WTC11 (cell line): ENCODE measurements around the gene CORO6. TPM values are rescaled to one million over a fixed set of nuclear protein-coding genes. Genes with fewer than 3 reads are reported as not detected.

ENCODE experiments used
- ATAC-seq: fragments of 200-7000 bp; cut with Tn5 transposase; 2 replicates; pipeline ENCODE4 v1.10.0; 2021; ENCODE audit warnings: mild to moderate bottlenecking, moderate library complexity
- CTCF ChIA-PET: fragments of 300-600 bp; sonication (Branson Sonifier 250); formaldehyde crosslinking; loops from one replicate; lab custom pipeline; 2021; ENCODE audit warnings: antibody characterized with exemption; lab: Charles Lee
- POLR2A ChIA-PET: fragments of 350-600 bp; sonication (Branson Sonifier 250); formaldehyde crosslinking; loops from one replicate; lab custom pipeline; 2021; ENCODE audit warnings: antibody characterized with exemption; lab: Charles Lee
- DNase-seq: peaks from one replicate; pipeline ENCODE4 v3.0.0; 2021; ENCODE audit warnings: low spot score
- H3K27ac Mint-ChIP-seq: 2 replicates; pipeline ENCODE4 v1.8.0; 2021; ENCODE audit warnings: mixed read lengths
- H3K27me3 Mint-ChIP-seq: 2 replicates; pipeline ENCODE4 v1.8.0; 2021; ENCODE audit warnings: low read depth, mild to moderate bottlenecking, moderate library complexity, mixed read lengths
- H3K36me3 Mint-ChIP-seq: 2 replicates; pipeline ENCODE4 v1.8.0; 2021; ENCODE audit warnings: mixed read lengths
- H3K4me1 Mint-ChIP-seq: 2 replicates; pipeline ENCODE4 v1.8.0; 2022; ENCODE audit warnings: mixed read lengths
- H3K4me3 Mint-ChIP-seq: 2 replicates; pipeline ENCODE4 v1.8.0; 2021; ENCODE audit warnings: mild to moderate bottlenecking, moderate library complexity, mixed read lengths
- H3K9me3 Mint-ChIP-seq: 2 replicates; pipeline ENCODE4 v1.8.0; 2021; ENCODE audit warnings: mixed read lengths
- ATF3 ChIP-seq: sonication (generic); formaldehyde crosslinking; conservative IDR thresholded peaks from 2 replicates; pipeline ENCODE4 v1.8.1; 2022; ENCODE audit warnings: mild to moderate bottlenecking, missing genetic modification reagents
- ATF6 ChIP-seq: sonication (generic); formaldehyde crosslinking; IDR thresholded peaks from 2 replicates; pipeline ENCODE4 v1.8.1; 2023; ENCODE audit warnings: mild to moderate bottlenecking, missing genetic modification reagents
- CBFB ChIP-seq: sonication (generic); formaldehyde crosslinking; IDR thresholded peaks from 2 replicates; pipeline ENCODE4 v1.8.1; 2022; ENCODE audit warnings: mild to moderate bottlenecking, low read depth, missing genetic modification reagents
- CREB1 ChIP-seq: sonication (generic); formaldehyde crosslinking; IDR thresholded peaks from 2 replicates; pipeline ENCODE4 v1.8.0; 2023; ENCODE audit warnings: mild to moderate bottlenecking, missing genetic modification reagents
- CTCF ChIP-seq: fragments of 200-600 bp; IDR thresholded peaks from 2 replicates; pipeline ENCODE4 v1.8.0; 2022; ENCODE audit warnings: antibody characterized with exemption
- EMX1 ChIP-seq: fragments of 250-450 bp; sonication (Bioruptor Pico); IDR thresholded peaks from 2 replicates; pipeline ENCODE4 v1.8.0; 2021; ENCODE audit warnings: mild to moderate bottlenecking
- FOXK1 ChIP-seq: sonication (generic); formaldehyde crosslinking; IDR thresholded peaks from 2 replicates; pipeline ENCODE4 v1.8.0; 2022; ENCODE audit warnings: mild to moderate bottlenecking, moderate library complexity, missing genetic modification reagents
- FOXP1 ChIP-seq: sonication (generic); formaldehyde crosslinking; IDR thresholded peaks from 2 replicates; pipeline ENCODE4 v1.8.0; 2022; ENCODE audit warnings: missing genetic modification reagents, mild to moderate bottlenecking, moderate library complexity, borderline replicate concordance
- FOXP4 ChIP-seq: sonication (generic); formaldehyde crosslinking; IDR thresholded peaks from 2 replicates; pipeline ENCODE4 v1.8.0; 2022; ENCODE audit warnings: mild to moderate bottlenecking, missing genetic modification reagents
- GABPB1 ChIP-seq: sonication (generic); formaldehyde crosslinking; IDR thresholded peaks from 2 replicates; pipeline ENCODE4 v1.8.1; 2023; ENCODE audit warnings: mild to moderate bottlenecking, missing genetic modification reagents
- IRF1 ChIP-seq: sonication (generic); formaldehyde crosslinking; IDR thresholded peaks from 2 replicates; pipeline ENCODE4 v1.8.0; 2023; ENCODE audit warnings: missing genetic modification reagents
- JAZF1 ChIP-seq: fragments of 250-450 bp; sonication (Bioruptor Pico); IDR thresholded peaks from 2 replicates; pipeline ENCODE4 v1.9.0; 2021; ENCODE audit warnings: moderate library complexity, mild to moderate bottlenecking, inconsistent platforms
- NR1H2 ChIP-seq: sonication (generic); formaldehyde crosslinking; IDR thresholded peaks from 2 replicates; pipeline ENCODE4 v1.9.0; 2021; ENCODE audit warnings: mild to moderate bottlenecking, moderate library complexity, missing genetic modification reagents
- PRRX2 ChIP-seq: fragments of 250-450 bp; sonication (Bioruptor Pico); IDR thresholded peaks from 2 replicates; pipeline ENCODE4 v1.8.0; 2021; ENCODE audit warnings: mild to moderate bottlenecking
- SMAD3 ChIP-seq: sonication (generic); formaldehyde crosslinking; IDR thresholded peaks from 2 replicates; pipeline ENCODE4 v1.8.0; 2022; ENCODE audit warnings: missing genetic modification reagents, mild to moderate bottlenecking, borderline replicate concordance
- SP1 ChIP-seq: sonication (generic); formaldehyde crosslinking; conservative IDR thresholded peaks from 2 replicates; pipeline ENCODE4 v1.8.1; 2022; ENCODE audit warnings: missing genetic modification reagents
- TEAD1 ChIP-seq: sonication (generic); formaldehyde crosslinking; IDR thresholded peaks from 2 replicates; pipeline ENCODE4 v1.8.0; 2022; ENCODE audit warnings: mild to moderate bottlenecking, missing genetic modification reagents
- TEAD4 ChIP-seq: sonication (generic); formaldehyde crosslinking; IDR thresholded peaks from 2 replicates; pipeline ENCODE4 v1.8.0; 2022; ENCODE audit warnings: mild to moderate bottlenecking, missing genetic modification reagents
- TP53 ChIP-seq: sonication (generic); formaldehyde crosslinking; IDR thresholded peaks from 2 replicates; pipeline ENCODE4 v1.8.1; 2023; ENCODE audit warnings: mild to moderate bottlenecking, missing genetic modification reagents
- USF1 ChIP-seq: sonication (generic); formaldehyde crosslinking; IDR thresholded peaks from 2 replicates; pipeline ENCODE4 v1.8.0; 2022; ENCODE audit warnings: mild to moderate bottlenecking, missing genetic modification reagents
- ZBTB21 ChIP-seq: sonication (generic); formaldehyde crosslinking; IDR thresholded peaks from 2 replicates; pipeline ENCODE4 v1.8.1; 2023; ENCODE audit warnings: mild to moderate bottlenecking, missing genetic modification reagents, borderline replicate concordance
- ZNF423 ChIP-seq: fragments of 250-450 bp; sonication (Bioruptor Pico); IDR thresholded peaks from 2 replicates; pipeline ENCODE4 v2.1.2; 2022; ENCODE audit warnings: mild to moderate bottlenecking, moderate library complexity
- ZNF425 ChIP-seq: fragments of 250-450 bp; sonication (Bioruptor Pico); conservative IDR thresholded peaks from 2 replicates; pipeline ENCODE4 v1.9.0; 2021; ENCODE audit warnings: mild to moderate bottlenecking
- total RNA-seq: library from RNA; stranded (reverse); gene quantifications from 3 replicates; pipeline ENCODE4 v1.2.3, GENCODE V29; 2021

The CORO6 gene
- total RNA-seq, 1 experiment from 2014 or later: 8.9 TPM

- Mint-ChIP-seq H3K4me1 (peaks cover 27% of the 10 kb centered on the region), H3K9me3 (no peaks in the 10 kb centered on the region), H3K27me3 (no peaks in the 10 kb centered on the region), H3K4me3 (no peak overlapping the region), H3K27ac (no peak overlapping the region), H3K36me3 (peaks cover 34% of the 10 kb centered on the region)
- TF ChIP-seq NR1H2 (CRISPR knock-in tag) (no peak), CREB1 (CRISPR knock-in tag) (no peak), PRRX2 (CRISPR knock-in tag) (no peak), ZNF425 (CRISPR knock-in tag) (no peak), IRF1 (no peak), EMX1 (CRISPR knock-in tag) (no peak), GABPB1 (no peak), TEAD4 (CRISPR knock-in tag) (no peak), TEAD1 (CRISPR knock-in tag) (no peak), JAZF1 (CRISPR knock-in tag) (no peak)
- ATAC-seq (no peak), DNase-seq (no peak)
- CTCF ChIA-PET: interaction anchor here (0.6 to 4.5 kb wide), 12 partner anchors 9 to 212 kb away, joined by 3 to 72 read pairs (median 6); partner anchors contain the start of gene ANKRD13B
- POLR2A ChIA-PET: interaction anchor here (2.0 kb wide), 1 partner anchor 10 kb away, joined by 12 read pairs; no protein-coding TSS in a partner anchor
Observed at GRCh38 chr17:29581583-29582253, 41.0 kb downstream of the CORO6 start.

GRCh38 chr17:29579866-29580771 lies 42.6 kb downstream of the CORO6 start:
- DNase-seq: peak; percentile 86
- ChIA-PET CTCF (interaction anchor here (0.6 to 4.5 kb wide), 15 partner anchors 7 to 312 kb away, joined by 3 to 72 read pairs (median 4); partner anchors contain the start of gene ANKRD13B), POLR2A (interaction anchor here (2.0 kb wide), 1 partner anchor 11 kb away, joined by 12 read pairs; no protein-coding TSS in a partner anchor)
- Mint-ChIP-seq H3K27ac (peak overlapping the region; percentile 28; the same call in 1 of the 2 replicates), H3K27me3 (no peaks in the 10 kb centered on the region), H3K36me3 (peaks cover 38% of the 10 kb centered on the region), H3K4me3 (no peak overlapping the region), H3K4me1 (peaks cover 17% of the 10 kb centered on the region), H3K9me3 (no peaks in the 10 kb centered on the region)
- peak; percentile 86 for ATAC-seq
- TF ChIP-seq USF1 (0 out of 2 replicates have a peak, but pooled peaks have one; percentile 45), ZNF423 (CRISPR knock-in tag) (no peak), CBFB (peak; percentile 71; the same call in 1 of the 2 replicates), FOXP1 (peak; percentile 34; the same call in 1 of the 2 replicates), FOXK1 (CRISPR knock-in tag) (no peak), SMAD3 (CRISPR knock-in tag) (no peak), ATF3 (CRISPR knock-in tag) (no peak), EMX1 (CRISPR knock-in tag) (no peak), SP1 (CRISPR knock-in tag) (0 out of 2 replicates have a peak, but pooled peaks have one; percentile 55), GABPB1 (no peak), TP53 (0 out of 2 replicates have a peak, but pooled peaks have one; percentile 84), ZBTB21 (CRISPR knock-in tag) (peak; percentile 40; the same call in 1 of the 2 replicates), CTCF (peak; percentile 68), ATF6 (CRISPR knock-in tag) (no peak), FOXP4 (CRISPR knock-in tag) (0 out of 2 replicates have a peak, but pooled peaks have one; percentile 51)
